ENCODE measurements around the gene C22orf42. TPM values are rescaled to one million over a fixed set of nuclear protein-coding genes. Genes with fewer than 3 reads are reported as not detected.

Gene C22orf42
- total RNA-seq = not detected
- polyA plus RNA-seq = not detected
- total RNA-seq = 0 reads per million in 6 experiments

GRCh38 chr22:32158712-32159533, at the start of gene C22orf42:
Gene C22orf42, minus strand, starts transcription at chr22:32159303. Its CDS starts 88 bp downstream, at chr22:32159215.
- ATAC-seq = no peak
- no peak within 1 kb of the TSS for H3K27ac Mint-ChIP-seq

GRCh38 chr22:32208681-32209080, 49.6 kb upstream of the C22orf42 start:
- H3K27me3 Mint-ChIP-seq = peaks cover 0 to 54% (median 29%) of the 10 kb centered on the region in 5 donors
- H3K4me1 Mint-ChIP-seq = peaks cover 12 to 28% (median 14%) of the 10 kb centered on the region in 4 donors
- H3K4me3 Mint-ChIP-seq = no peak overlapping the region
- POLR2A ChIA-PET = no interaction called here
- DNase-seq = no peak
- H3K36me3 Mint-ChIP-seq = no peaks in the 10 kb centered on the region
- H3K9me3 Mint-ChIP-seq = peaks cover 0 to 4% (median 0%) of the 10 kb centered on the region in 9 donors
- no peak for ATAC-seq
- peak overlapping the region in 1 of 10 donors; percentile 20 for H3K27ac Mint-ChIP-seq

More at GRCh38 chr22:32158712-32159533, at the start of gene C22orf42:
- Mint-ChIP-seq H3K4me3 (no peak within 1 kb of the TSS), H3K27me3 (peaks cover 0 to 6% (median 5%) of the 10 kb centered on the region in 5 donors), H3K36me3 (no peaks in the 10 kb centered on the region), H3K4me1 (peaks cover 0 to 2% (median 1%) of the 10 kb centered on the region in 4 donors), H3K9me3 (no peaks in the 10 kb centered on the region)
- POLR2A ChIA-PET = no interaction called here
- DNase-seq = no peak

GRCh38 chr22:32207971-32208480, 48.9 kb upstream of the C22orf42 start:
- Mint-ChIP-seq H3K4me1 (peaks cover 14 to 34% (median 18%) of the 10 kb centered on the region in 4 donors), H3K4me3 (no peak overlapping the region), H3K27ac (peak overlapping the region in 1 of 10 donors; percentile 46), H3K36me3 (no peaks in the 10 kb centered on the region), H3K27me3 (peaks cover 0 to 60% (median 36%) of the 10 kb centered on the region in 5 donors), H3K9me3 (peaks cover 0 to 4% (median 0%) of the 10 kb centered on the region in 9 donors)
- POLR2A ChIA-PET = interaction anchor here (0.5 kb wide), 1 partner anchor 103 kb away, joined by 4 read pairs; no protein-coding TSS in a partner anchor
- DNase-seq = no peak
- no peak for ATAC-seq

GRCh38 chr22:32206774-32207758, 48.0 kb upstream of the C22orf42 start:
- Mint-ChIP-seq H3K36me3 (no peaks in the 10 kb centered on the region), H3K27ac (peak overlapping the region in 2 of 10 donors; percentile 46 to 56), H3K4me1 (peaks cover 18 to 43% (median 24%) of the 10 kb centered on the region in 4 donors), H3K27me3 (peaks cover 0 to 54% (median 36%) of the 10 kb centered on the region in 5 donors), H3K4me3 (peak overlapping the region in 4 of 10 donors; percentile 4 to 75 (median 43)), H3K9me3 (peaks cover 0 to 4% (median 0%) of the 10 kb centered on the region in 9 donors)
- peak in 5 of 10 donors; percentile 10 to 38 (median 31) for DNase-seq
- POLR2A ChIA-PET = no interaction called here
- peak in 1 of 2 donors; percentile 34 for ATAC-seq

- no peak for ATAC-seq
- Mint-ChIP-seq H3K9me3 (peaks cover 0 to 4% (median 0%) of the 10 kb centered on the region in 9 donors), H3K27me3 (peaks cover 0 to 47% (median 36%) of the 10 kb centered on the region in 5 donors), H3K4me3 (peak overlapping the region in 3 of 10 donors; percentile 50 to 84 (median 54)), H3K36me3 (no peaks in the 10 kb centered on the region), H3K4me1 (peaks cover 18 to 49% (median 28%) of the 10 kb centered on the region in 4 donors), H3K27ac (peak overlapping the region in 1 of 10 donors; percentile 73)
- POLR2A ChIA-PET = no interaction called here
- DNase-seq = no peak
These were observed 47.1 kb upstream of the C22orf42 start for GRCh38 chr22:32205974-32206773.

- peaks cover 25 to 57% (median 37%) of the 10 kb centered on the region in 4 donors for H3K4me1 Mint-ChIP-seq
- peak in 5 of 10 donors; percentile 31 to 65 (median 42) for DNase-seq
- H3K27me3 Mint-ChIP-seq = peaks cover 0 to 47% (median 36%) of the 10 kb centered on the region in 5 donors
- H3K27ac Mint-ChIP-seq = peak within 1 kb of the TSS in 9 of 10 donors; percentile 46 to 92 (median 79)
- peak within 1 kb of the TSS; percentile 54 to 88 (median 80) for H3K4me3 Mint-ChIP-seq
- ATAC-seq = peak; percentile 73 to 78
- H3K36me3 Mint-ChIP-seq = no peaks in the 10 kb centered on the region
- peaks cover 0 to 4% (median 0%) of the 10 kb centered on the region in 9 donors for H3K9me3 Mint-ChIP-seq
- POLR2A ChIA-PET = no interaction called here
These were observed 46.0 kb upstream of the C22orf42 start, which contains the start of gene RFPL2 for GRCh38 chr22:32204856-32205722. Gene RFPL2, minus strand, starts transcription at chr22:32205073. Its CDS starts 2,622 bp downstream, at chr22:32202451.

GRCh38 chr22:32204040-32204855, 45.1 kb upstream of the C22orf42 start:
- H3K36me3 Mint-ChIP-seq = no peaks in the 10 kb centered on the region
- peak overlapping the region; percentile 54 to 88 (median 80) for H3K4me3 Mint-ChIP-seq
- H3K4me1 Mint-ChIP-seq = peaks cover 26 to 57% (median 38%) of the 10 kb centered on the region in 4 donors
- H3K27me3 Mint-ChIP-seq = peaks cover 0 to 47% (median 32%) of the 10 kb centered on the region in 5 donors
- H3K9me3 Mint-ChIP-seq = peaks cover 0 to 4% (median 0%) of the 10 kb centered on the region in 9 donors
- ATAC-seq = peak; percentile 51 to 67
- DNase-seq = peak in 4 of 10 donors; percentile 24 to 50 (median 44)
- POLR2A ChIA-PET = interaction anchor here (1.1 kb wide), 1 partner anchor 9 kb away, joined by 3 read pairs; no protein-coding TSS in a partner anchor
- peak overlapping the region in 8 of 10 donors; percentile 46 to 92 (median 81) for H3K27ac Mint-ChIP-seq

GRCh38 chr22:32203181-32204039, 44.3 kb upstream of the C22orf42 start:
- peaks cover 0 to 4% (median 0%) of the 10 kb centered on the region in 9 donors for H3K9me3 Mint-ChIP-seq
- no peak for DNase-seq
- peaks cover 26 to 57% (median 38%) of the 10 kb centered on the region in 4 donors for H3K4me1 Mint-ChIP-seq
- POLR2A ChIA-PET = interaction anchor here (1.1 kb wide), 1 partner anchor 9 kb away, joined by 3 read pairs; no protein-coding TSS in a partner anchor
- peak overlapping the region in 3 of 10 donors; percentile 15 to 27 (median 21) for H3K27ac Mint-ChIP-seq
- ATAC-seq = peak in 1 of 2 donors; percentile 24
- H3K36me3 Mint-ChIP-seq = no peaks in the 10 kb centered on the region
- peaks cover 0 to 56% (median 32%) of the 10 kb centered on the region in 5 donors for H3K27me3 Mint-ChIP-seq
- H3K4me3 Mint-ChIP-seq = peak overlapping the region; percentile 54 to 88 (median 76)
